HG03439 (cell line): ENCODE data around the gene PRCP.
"Not testable (repeated sequence)": the region's sequence is repeated elsewhere in the genome, so short reads cannot be mapped to it uniquely, and the experiment has no call there.

Experiments used
- ATAC-seq: cut with Tn5 transposase; IDR thresholded peaks from one replicate; pipeline ENCODE4 v1.9.1; 2021; ENCODE audit warnings: mild to moderate bottlenecking, moderate library complexity; ENCODE audit not compliant: unreplicated experiment

Gene PRCP

GRCh38 chr11:82900277-82901164 is at the start of gene PRCP:
Gene PRCP, minus strand, starts transcription at chr11:82900430. Its CDS starts 28 bp downstream, at chr11:82900402.
- ATAC-seq: peak; percentile 85

GRCh38 chr11:82949352-82949751 is 49.1 kb upstream of the PRCP start:
- ATAC-seq: no peak

- no peak for ATAC-seq
These were observed 45.5 kb upstream of the PRCP start for GRCh38 chr11:82945682-82946081.

GRCh38 chr11:82945041-82945440 is 44.8 kb upstream of the PRCP start:
- ATAC-seq: not testable (repeated sequence)

- no peak for ATAC-seq
These were observed 44.0 kb upstream of the PRCP start for GRCh38 chr11:82944198-82944597.

GRCh38 chr11:82943430-82943829 is 43.2 kb upstream of the PRCP start:
- ATAC-seq: not testable (repeated sequence)

GRCh38 chr11:82942376-82942775 is 42.1 kb upstream of the PRCP start:
- ATAC-seq: no peak

GRCh38 chr11:82939456-82939855 is 39.2 kb upstream of the PRCP start:
- no peak for ATAC-seq

GRCh38 chr11:82937554-82937953 is 37.3 kb upstream of the PRCP start:
- ATAC-seq: no peak

GRCh38 chr11:82936261-82936660 is 36.0 kb upstream of the PRCP start:
- ATAC-seq: no peak

GRCh38 chr11:82932564-82932963 is 32.3 kb upstream of the PRCP start:
- no peak for ATAC-seq

- ATAC-seq: no peak
These were observed 30.5 kb upstream of the PRCP start for GRCh38 chr11:82930734-82931133.

- ATAC-seq: no peak
These were observed 30.0 kb upstream of the PRCP start for GRCh38 chr11:82930229-82930628.

GRCh38 chr11:82929121-82929520 is 28.9 kb upstream of the PRCP start:
- no peak for ATAC-seq

GRCh38 chr11:82927264-82927880 is 27.1 kb upstream of the PRCP start:
- ATAC-seq: peak; percentile 81

GRCh38 chr11:82924522-82925224 is 24.4 kb upstream of the PRCP start:
- ATAC-seq: no peak

- not testable (repeated sequence) for ATAC-seq
These were observed 22.4 kb upstream of the PRCP start for GRCh38 chr11:82922396-82923173.

- not testable (repeated sequence) for ATAC-seq
These were observed 20.0 kb upstream of the PRCP start for GRCh38 chr11:82920227-82920626.

- ATAC-seq: not testable (repeated sequence)
These were observed 19.6 kb upstream of the PRCP start for GRCh38 chr11:82919786-82920185.

GRCh38 chr11:82909015-82909640 is 8.9 kb upstream of the PRCP start:
- ATAC-seq: no peak
